ENCODE measurements around the gene AK5. TPM values are rescaled to one million over a fixed set of nuclear protein-coding genes. Genes with fewer than 3 reads are reported as not detected.

AK5 gene
- polyA plus RNA-seq, 3 donors = 0.34 to 0.72 (median 0.48) TPM

DNA sequence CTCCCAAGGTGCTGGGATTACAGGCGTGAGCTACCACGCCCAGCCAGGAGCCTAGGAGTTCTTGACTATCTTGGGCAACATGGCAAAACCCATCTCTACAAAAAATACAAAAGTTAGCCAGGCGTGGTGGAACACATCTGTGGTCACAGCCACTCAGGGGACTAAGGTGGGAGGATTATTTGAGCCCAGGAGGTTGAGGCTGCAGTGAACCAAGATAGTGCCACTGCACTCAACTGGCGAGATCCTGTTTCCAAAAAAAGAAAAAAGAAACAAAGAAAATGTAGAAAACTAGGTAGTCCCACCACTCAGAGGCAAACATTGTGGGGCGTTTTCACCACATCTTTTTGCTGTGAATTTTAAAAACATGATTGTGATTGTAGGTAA is 259.3 kb downstream of the AK5 start:
- no peak overlapping the region for H3K9ac ChIP-seq (ENCODE audit: insufficient read depth, low read length, poor library complexity, severe bottlenecking)
- intact Hi-C loops (cut with micrococcal nuclease) = no loop called here
- DNase-seq = no peak
- no peaks in the 10 kb centered on the region for H3K9me3 ChIP-seq (replicated peaks in 1 of 2; ENCODE audit: control insufficient read depth in 1 of 2, insufficient read depth in 1 of 2, low read length in 2 of 2)
- H3K27me3 ChIP-seq (ENCODE audit: control insufficient read depth in 2 of 2, insufficient read depth in 2 of 2, low read length in 2 of 2) = no peaks in the 10 kb centered on the region
- Mint-ChIP-seq H3K27ac (no peak overlapping the region), H3K4me3 (no peak overlapping the region), H3K4me1 (peaks cover 46% of the 10 kb centered on the region), H3K9me3 (peaks cover 0 to 3% (median 0%) of the 10 kb centered on the region in 7 donors), H3K27me3 (ENCODE audit: low read depth in 3 of 3) (peaks cover 0 to 6% (median 1%) of the 10 kb centered on the region in 3 donors), H3K36me3 (peaks cover 0 to 2% of the 10 kb centered on the region in 2 donors)
- H3K36me3 ChIP-seq (replicated peaks in 1 of 2; ENCODE audit: control insufficient read depth in 1 of 2, insufficient read depth in 2 of 2, low read length in 2 of 2) = no peaks in the 10 kb centered on the region
- no peaks in the 10 kb centered on the region for H3K79me2 ChIP-seq (ENCODE audit: insufficient read depth, low read length)
- no peaks in the 10 kb centered on the region for H4K20me1 ChIP-seq (ENCODE audit: insufficient read depth, low read length)
- WGBS (ENCODE audit: insufficient coverage) = 86% methylated on average over 3 of the region's 5 CpGs
- H3K4me3 ChIP-seq (replicated peaks in 1 of 3; ENCODE audit: low read depth in 2 of 3, low read length in 3 of 3) = no peak overlapping the region
- no peak overlapping the region for H3K27ac ChIP-seq (ENCODE audit: low read depth in 1 of 2, low read length in 2 of 2)
- H3K4me2 ChIP-seq (replicated peaks; ENCODE audit: extremely low read depth, low read length, poor library complexity, severe bottlenecking) = no peak overlapping the region
- H2AFZ ChIP-seq (ENCODE audit: insufficient read depth, low read depth, low read length, poor library complexity, severe bottlenecking) = no peak overlapping the region
- TF ChIP-seq, protein P1, sequence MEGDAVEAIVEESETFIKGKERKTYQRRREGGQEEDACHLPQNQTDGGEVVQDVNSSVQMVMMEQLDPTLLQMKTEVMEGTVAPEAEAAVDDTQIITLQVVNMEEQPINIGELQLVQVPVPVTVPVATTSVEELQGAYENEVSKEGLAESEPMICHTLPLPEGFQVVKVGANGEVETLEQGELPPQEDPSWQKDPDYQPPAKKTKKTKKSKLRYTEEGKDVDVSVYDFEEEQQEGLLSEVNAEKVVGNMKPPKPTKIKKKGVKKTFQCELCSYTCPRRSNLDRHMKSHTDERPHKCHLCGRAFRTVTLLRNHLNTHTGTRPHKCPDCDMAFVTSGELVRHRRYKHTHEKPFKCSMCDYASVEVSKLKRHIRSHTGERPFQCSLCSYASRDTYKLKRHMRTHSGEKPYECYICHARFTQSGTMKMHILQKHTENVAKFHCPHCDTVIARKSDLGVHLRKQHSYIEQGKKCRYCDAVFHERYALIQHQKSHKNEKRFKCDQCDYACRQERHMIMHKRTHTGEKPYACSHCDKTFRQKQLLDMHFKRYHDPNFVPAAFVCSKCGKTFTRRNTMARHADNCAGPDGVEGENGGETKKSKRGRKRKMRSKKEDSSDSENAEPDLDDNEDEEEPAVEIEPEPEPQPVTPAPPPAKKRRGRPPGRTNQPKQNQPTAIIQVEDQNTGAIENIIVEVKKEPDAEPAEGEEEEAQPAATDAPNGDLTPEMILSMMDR (IDR thresholded peaks at IDR 0.05) = no peak
- H3K4me1 ChIP-seq (ENCODE audit: control insufficient read depth in 1 of 2, insufficient read depth in 2 of 2, low read length in 2 of 2) = peaks cover 23 to 44% of the 10 kb centered on the region in 2 donors

DNA sequence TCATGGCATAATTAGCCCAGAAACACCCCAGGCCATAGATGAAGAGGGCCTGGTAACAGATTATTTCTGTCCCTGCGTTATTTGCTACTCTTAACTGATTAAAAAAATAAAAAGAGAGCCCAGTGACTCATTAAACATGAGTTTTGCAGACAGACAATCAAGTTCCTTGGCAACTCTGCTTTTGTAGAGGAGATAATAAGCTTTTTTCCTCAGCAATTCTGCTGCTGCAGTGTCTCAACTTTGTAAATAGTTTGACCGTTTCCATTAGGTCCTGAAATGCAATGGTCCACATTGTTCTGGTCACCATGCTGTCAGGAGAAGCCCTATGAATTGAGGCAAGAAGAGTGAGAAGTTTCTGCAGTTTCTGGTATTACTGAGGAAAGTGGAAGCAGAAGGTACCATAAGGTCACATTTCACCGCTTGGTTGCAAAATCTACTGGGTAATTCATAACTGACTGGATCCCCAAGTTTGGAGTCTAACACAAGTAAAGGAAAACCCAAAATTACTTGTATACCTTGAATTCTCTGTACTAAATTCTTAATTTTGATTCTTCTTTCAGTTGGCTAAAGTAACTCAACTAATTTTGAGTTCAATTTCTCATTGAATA is 261.1 kb downstream of the AK5 start:
- no peak overlapping the region for H3K4me3 Mint-ChIP-seq
- peak in 2 of 3 donors; percentile 8 to 15 for DNase-seq
- intact Hi-C loops (cut with micrococcal nuclease) = no loop called here
- peaks cover 0 to 3% (median 1%) of the 10 kb centered on the region in 3 donors for H3K27me3 Mint-ChIP-seq (ENCODE audit: low read depth in 3 of 3)
- Histone ChIP-seq H3K9ac (ENCODE audit: insufficient read depth, low read length, poor library complexity, severe bottlenecking) (no peak overlapping the region), H3K4me1 (ENCODE audit: control insufficient read depth in 1 of 2, insufficient read depth in 2 of 2, low read length in 2 of 2) (peaks cover 23 to 44% of the 10 kb centered on the region in 2 donors), H3K27me3 (ENCODE audit: control insufficient read depth in 2 of 2, insufficient read depth in 2 of 2, low read length in 2 of 2) (no peaks in the 10 kb centered on the region), H3K79me2 (ENCODE audit: insufficient read depth, low read length) (no peaks in the 10 kb centered on the region), H3K4me3 (replicated peaks in 1 of 3; ENCODE audit: low read depth in 2 of 3, low read length in 3 of 3) (no peak overlapping the region), H3K27ac (ENCODE audit: low read depth in 1 of 2, low read length in 2 of 2) (no peak overlapping the region), H3K4me2 (replicated peaks; ENCODE audit: extremely low read depth, low read length, poor library complexity, severe bottlenecking) (no peak overlapping the region), H2AFZ (ENCODE audit: insufficient read depth, low read depth, low read length, poor library complexity, severe bottlenecking) (no peak overlapping the region), H4K20me1 (ENCODE audit: insufficient read depth, low read length) (no peaks in the 10 kb centered on the region), H3K9me3 (replicated peaks in 1 of 2; ENCODE audit: control insufficient read depth in 1 of 2, insufficient read depth in 1 of 2, low read length in 2 of 2) (no peaks in the 10 kb centered on the region), H3K36me3 (replicated peaks in 1 of 2; ENCODE audit: control insufficient read depth in 1 of 2, insufficient read depth in 2 of 2, low read length in 2 of 2) (no peaks in the 10 kb centered on the region)
- 57% methylated on average over 1 of the region's 3 CpGs for WGBS (ENCODE audit: insufficient coverage)
- TF ChIP-seq, protein P1 (IDR thresholded peaks at IDR 0.05) = no peak
- H3K36me3 Mint-ChIP-seq = peaks cover 0 to 2% of the 10 kb centered on the region in 2 donors
- no peak overlapping the region for H3K27ac Mint-ChIP-seq
- H3K4me1 Mint-ChIP-seq = peaks cover 50% of the 10 kb centered on the region
- peaks cover 0 to 3% (median 0%) of the 10 kb centered on the region in 7 donors for H3K9me3 Mint-ChIP-seq
